AML-193 (cell line): ENCODE data around the gene CYYR1.

Experiments
- DNase-seq, 2 experiments: peaks; one replicate each; lab custom pipeline; 2025; lab: John Stamatoyannopoulos, UW

CYYR1 gene

GRCh38 chr21:26572702-26573381, at the start of gene CYYR1:
Gene CYYR1, minus strand, starts transcription at chr21:26573286. Its CDS starts 346 bp downstream, at chr21:26572940.
- no peak for DNase-seq

- no peak for DNase-seq
Measured at GRCh38 chr21:26617176-26617575, 44.1 kb upstream of the CYYR1 start.

GRCh38 chr21:26614251-26614650, 41.2 kb upstream of the CYYR1 start:
- no peak for DNase-seq

GRCh38 chr21:26599261-26599660, 26.2 kb upstream of the CYYR1 start:
- no peak for DNase-seq

GRCh38 chr21:26597981-26598380, 24.9 kb upstream of the CYYR1 start:
- no peak for DNase-seq

- DNase-seq = no peak
Measured at GRCh38 chr21:26597031-26597430, 23.9 kb upstream of the CYYR1 start.

GRCh38 chr21:26595971-26596370, 22.9 kb upstream of the CYYR1 start:
- no peak for DNase-seq

- DNase-seq = no peak
Measured at GRCh38 chr21:26593800-26594199, 20.7 kb upstream of the CYYR1 start.

GRCh38 chr21:26591543-26591942, 18.5 kb upstream of the CYYR1 start:
- DNase-seq = no peak

GRCh38 chr21:26588446-26588845, 15.4 kb upstream of the CYYR1 start:
- DNase-seq = no peak

- no peak for DNase-seq
Measured at GRCh38 chr21:26587736-26588201, 14.7 kb upstream of the CYYR1 start.

GRCh38 chr21:26583769-26584168, 10.7 kb upstream of the CYYR1 start:
- no peak for DNase-seq

- no peak for DNase-seq
Measured at GRCh38 chr21:26581818-26582217, 8.7 kb upstream of the CYYR1 start.

GRCh38 chr21:26572076-26572701, 897 bp downstream of the CYYR1 start:
- DNase-seq = no peak

- DNase-seq = no peak
Measured at GRCh38 chr21:26570203-26570602, 2.9 kb downstream of the CYYR1 start.

GRCh38 chr21:26565546-26565945, 7.5 kb downstream of the CYYR1 start:
- DNase-seq = no peak

GRCh38 chr21:26565111-26565510, 8.0 kb downstream of the CYYR1 start:
- no peak for DNase-seq

- DNase-seq = no peak
Measured at GRCh38 chr21:26563856-26564503, 9.1 kb downstream of the CYYR1 start.

GRCh38 chr21:26560612-26561011, 12.5 kb downstream of the CYYR1 start:
- DNase-seq = no peak

- DNase-seq = no peak
Measured at GRCh38 chr21:26559099-26559498, 14.0 kb downstream of the CYYR1 start.

GRCh38 chr21:26557106-26557505, 16.0 kb downstream of the CYYR1 start:
- DNase-seq = no peak

- no peak for DNase-seq
Measured at GRCh38 chr21:26555540-26556146, 17.4 kb downstream of the CYYR1 start.

- no peak for DNase-seq
Measured at GRCh38 chr21:26554365-26554764, 18.7 kb downstream of the CYYR1 start.
